GM19023 (cell line): ENCODE results near the gene THRAP3.
"Not testable (repeated sequence)": the region's sequence is repeated elsewhere in the genome, so short reads cannot be mapped to it uniquely, and the experiment has no call there.

Experiments
- ATAC-seq: cut with Tn5 transposase; IDR thresholded peaks from one replicate; pipeline ENCODE4 v1.9.1; 2021; ENCODE audit warnings: mild to moderate bottlenecking, moderate library complexity; ENCODE audit not compliant: unreplicated experiment

Gene THRAP3

DNA sequence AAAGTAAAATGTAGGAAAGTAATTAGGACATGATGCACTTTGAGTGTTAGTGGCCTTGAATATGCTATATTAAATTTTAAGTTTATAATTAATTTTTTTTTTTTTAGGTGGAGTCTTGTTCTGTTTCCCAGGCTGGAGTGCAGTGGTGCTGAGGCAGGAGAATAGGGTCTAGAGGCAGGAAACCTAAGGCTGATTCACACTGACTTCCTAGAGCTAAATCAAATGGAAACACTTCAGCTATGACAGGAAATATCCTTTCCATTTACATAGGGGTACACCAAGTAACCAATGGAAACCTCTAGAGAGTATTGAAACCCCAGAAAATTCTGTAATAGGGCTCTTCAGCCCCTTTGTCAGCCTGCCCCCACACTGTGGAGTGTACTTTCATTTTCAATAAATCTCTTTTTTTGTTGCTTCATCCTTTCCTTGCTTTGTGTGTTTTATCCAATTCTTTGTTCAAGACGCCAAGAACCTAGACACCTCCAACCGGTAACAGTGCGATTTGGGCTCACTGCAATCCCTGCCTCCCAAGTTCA, 17.9 kb upstream of the THRAP3 start:
- ATAC-seq: no peak

DNA sequence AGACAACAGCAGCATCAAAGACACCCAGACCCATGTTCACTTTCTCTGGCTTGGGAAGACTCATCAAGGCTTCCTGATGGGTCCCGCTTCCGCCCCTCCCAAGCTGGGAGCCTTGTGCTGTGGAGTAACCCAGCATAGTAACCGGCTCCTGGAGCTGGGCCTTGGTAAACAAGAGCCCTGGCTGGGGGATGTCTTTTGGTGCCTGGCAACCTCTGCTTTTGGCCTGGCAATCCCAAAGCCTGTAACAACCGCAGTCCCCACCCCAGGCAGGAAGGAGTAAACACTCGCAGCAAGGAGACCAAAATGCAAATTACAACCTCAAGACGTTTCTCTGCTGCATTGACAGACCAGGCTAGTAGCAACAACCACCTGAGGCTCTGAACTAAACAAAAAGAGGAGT, 16.9 kb upstream of the THRAP3 start:
- no peak for ATAC-seq

DNA sequence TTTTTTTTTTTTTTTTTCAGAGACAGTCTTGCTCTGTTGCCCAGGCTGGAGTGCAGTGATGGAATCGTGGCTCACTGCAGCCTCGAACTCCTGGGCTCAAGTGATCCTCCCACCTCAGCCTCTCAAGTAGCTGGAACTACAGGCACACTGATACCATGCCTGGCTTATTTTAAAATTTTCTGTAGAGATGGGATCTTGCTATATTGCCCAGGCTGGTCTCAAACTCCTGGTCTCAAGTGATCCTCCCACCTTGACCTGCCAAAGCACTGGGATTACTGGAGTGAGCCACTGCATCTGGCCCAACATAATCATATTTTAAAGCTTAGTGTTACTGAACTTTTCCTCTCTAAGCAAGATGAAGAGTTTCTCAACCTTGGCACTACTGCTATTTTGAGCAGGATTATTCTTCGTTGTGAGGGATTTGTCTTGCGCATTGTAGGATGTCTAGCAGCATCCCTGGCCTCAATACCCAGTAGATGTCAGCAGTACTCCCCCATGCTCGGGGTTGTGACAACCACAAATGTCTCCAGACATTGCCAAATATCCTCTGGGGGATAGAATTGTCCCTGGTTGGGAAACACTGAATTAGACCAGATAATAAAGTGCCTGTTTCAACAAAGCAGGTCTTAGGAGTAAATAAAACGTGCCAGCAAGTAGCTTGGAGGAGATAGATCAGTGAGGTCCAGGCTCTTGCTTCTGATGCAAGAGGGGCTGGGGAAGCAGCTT, 15.1 kb upstream of the THRAP3 start:
- ATAC-seq: no peak

DNA sequence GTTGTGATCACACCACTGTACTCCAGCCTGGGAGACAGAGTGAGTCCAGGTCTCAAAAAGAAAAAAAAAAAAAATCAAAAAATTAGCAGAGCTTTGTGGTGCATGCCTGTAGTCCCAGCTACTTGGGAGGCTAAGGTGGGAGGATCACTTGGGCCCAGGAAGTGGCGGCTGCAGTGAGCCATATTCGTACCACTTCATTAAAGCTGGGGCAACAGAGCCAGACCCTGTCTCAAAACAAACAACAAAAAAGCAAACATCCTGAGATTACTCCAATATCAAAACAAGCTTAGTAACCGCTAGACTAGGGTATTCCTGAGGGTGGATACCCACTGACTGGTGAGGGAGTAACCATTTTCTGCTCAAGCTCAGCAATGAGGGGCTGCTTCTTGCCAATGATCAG, 12.9 kb upstream of the THRAP3 start:
- no peak for ATAC-seq

DNA sequence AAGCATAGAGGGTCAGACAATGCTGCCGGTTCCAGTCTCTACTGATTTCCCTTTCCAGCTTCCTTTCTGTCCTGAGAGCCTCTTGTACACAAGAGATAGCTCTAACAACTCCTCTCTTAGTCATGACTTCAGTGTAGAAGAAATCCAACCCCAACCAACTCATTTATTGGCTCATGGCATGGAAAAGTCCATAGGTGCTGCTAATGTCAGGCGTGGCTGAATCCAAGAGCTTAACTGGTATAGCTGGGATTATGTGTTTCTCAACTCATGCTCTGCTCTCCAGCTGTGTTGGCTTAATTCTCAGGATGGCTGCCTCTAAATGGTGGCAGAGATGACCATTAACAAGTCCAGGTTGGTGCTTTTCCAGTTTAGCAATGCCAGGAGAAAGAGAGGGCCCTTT, 12.4 kb upstream of the THRAP3 start:
- no peak for ATAC-seq

DNA sequence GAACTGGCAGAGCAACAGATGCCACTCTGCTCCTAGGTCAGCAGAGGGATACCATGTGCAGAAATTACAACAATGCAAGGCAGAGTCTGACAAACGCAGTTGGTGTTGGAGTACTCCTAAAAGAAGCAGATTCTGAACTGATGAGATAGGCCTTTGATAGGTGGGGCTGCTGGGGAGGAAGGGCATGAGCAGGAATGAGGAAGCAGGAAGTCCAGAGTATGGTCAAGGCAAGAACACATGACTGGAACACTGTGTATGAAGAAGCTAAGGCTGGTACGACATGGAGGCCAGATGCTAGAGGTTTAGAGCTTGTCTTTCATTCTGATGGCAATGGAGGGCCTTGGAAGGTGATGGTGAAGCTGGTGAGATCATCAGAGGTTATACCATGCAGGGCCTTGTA, 11.5 kb upstream of the THRAP3 start:
- no peak for ATAC-seq

DNA sequence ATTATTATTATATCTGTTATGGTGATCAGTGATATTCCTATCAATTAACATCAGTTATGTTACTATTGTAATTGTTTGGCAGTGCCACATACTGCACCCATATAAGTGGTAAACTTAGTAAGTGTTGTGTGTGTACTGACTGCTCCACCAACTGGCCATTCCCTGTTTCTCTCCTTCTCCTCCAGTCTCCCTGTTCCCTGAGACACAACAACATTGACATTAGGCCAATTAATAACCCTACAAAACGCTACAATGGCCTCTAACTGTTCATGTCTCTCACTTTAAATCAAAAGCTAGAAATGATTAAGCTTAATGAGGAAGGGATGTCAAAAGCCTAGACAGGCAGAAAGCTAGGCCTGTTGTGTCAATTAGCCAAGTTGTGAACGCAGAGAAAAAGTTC, 6.6 kb upstream of the THRAP3 start:
- no peak for ATAC-seq

DNA sequence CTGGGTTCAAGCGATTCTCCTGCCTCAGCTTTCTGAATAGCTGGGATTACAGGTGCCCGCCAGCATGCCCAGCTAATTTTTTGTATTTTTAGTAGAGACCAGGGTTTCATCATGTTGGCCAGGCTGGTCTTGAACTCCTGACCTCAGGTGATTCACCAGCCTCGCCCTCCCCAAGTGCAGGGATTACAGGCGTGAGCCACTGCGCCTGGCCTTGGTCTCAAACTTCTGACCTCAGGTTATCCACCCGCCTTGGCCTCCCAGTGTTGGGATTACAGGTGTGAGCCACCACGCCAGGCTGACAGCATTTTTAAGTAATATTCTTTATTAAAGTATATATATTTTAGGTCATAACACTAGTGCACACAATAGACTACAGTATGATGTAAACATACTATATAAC, 2.3 kb upstream of the THRAP3 start:
- not testable (repeated sequence) for ATAC-seq

DNA sequence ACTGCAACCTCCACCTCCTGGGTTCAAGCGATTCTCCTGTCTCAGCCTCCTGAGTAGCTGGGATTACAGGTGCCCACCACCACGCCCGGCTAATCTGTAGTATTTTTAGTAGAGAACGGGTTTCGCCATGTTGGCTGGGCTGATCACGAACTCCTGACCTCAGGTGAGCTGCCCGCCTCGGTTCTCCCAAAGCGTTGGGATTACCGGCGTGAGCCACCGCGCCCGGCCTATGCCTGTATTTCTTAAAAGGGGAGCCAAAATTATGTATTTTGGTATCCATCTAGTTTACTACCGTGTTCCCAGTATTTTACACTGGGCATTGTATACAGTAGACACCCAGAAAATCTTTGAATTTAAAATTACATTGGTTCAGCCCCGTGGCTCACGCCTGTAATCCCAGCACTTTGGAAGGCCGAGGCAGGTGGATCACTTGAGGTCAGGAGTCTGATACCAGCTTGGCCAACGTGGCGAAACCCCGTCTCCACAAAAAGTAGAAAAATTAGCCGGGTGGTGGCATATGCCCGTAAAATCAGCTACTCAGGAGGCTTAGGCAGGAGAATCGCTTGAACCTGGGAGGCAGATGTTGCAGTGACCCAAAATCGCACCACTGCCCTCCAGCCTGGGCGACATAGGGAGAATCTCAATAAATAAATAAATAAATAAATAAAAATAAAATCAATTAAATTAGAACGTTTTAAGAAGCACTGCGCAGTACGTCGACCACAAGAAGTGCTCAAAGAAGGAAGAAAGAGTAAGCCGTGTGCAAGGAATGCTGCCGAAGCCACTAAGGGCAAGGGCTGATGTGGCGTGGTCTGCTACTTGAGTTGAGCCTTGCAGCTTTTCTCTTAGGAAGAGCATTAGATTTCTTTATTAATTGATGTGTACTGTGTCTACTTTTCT, 1.5 kb upstream of the THRAP3 start:
- ATAC-seq: no peak

DNA sequence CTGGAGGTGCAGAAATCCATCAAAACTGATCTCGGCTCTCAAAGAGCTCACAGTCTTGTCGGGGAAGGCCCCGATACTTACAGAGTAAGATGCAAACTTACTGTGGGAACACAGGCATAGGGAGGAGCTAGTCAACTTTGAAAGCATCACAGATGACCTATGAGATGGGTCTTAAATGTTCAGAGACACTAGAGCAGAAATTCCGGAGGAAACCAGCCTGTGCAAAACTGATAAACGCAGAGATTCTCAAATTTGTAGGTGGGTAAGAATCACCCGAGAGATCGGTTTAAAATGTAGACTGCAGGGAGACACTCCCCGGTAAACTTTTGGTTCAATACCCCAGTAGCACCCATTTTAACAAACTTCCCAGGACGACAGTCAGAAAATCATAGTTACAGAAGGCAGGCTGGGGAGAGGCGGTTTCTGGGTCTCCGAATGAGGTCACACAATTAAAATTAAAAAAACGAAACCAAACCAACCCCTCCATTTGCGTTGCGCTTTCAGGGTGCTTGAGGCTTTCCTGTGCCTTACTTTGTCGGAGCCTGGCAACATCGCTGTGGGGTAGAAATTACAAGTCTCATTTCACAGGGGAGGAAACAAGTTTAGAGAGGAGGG, 755 bp upstream of the THRAP3 start:
- ATAC-seq: peak; percentile 9

DNA sequence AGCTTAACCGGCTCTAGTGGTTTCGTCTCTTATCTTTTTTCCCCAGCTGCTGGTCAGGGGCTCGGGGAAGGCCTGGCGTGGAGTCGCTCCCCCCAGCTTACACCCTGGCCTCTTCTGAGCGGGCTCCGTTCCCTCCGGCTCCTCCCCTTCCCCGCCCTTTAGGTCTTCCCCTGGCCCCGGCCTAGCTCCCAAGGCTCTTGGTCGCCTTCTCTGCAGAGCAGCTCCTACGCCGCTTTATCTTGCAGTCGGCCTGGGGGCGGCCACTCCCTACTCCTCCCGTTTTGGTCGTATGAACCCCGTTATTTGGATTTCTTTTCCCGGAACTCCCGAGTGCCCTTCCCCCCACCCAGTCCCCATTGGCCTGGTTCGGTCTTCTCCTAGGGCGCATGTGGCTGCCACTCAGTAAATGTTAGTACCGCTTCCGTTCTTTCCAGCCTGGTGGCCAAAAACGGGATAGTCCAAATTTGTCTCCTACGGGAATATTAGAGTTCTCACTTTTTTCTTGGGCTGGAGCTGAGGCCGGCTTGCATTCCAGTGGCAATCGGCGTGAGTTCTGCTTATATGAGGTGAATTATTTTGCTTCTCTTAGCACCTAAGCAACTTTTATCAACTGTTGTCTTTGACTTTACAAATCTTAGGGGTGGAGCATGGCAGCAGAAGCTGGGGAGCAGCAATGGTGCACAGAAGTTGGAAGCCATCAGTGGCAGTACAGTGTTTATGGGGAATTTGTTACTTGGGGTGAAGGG, 467 bp downstream of the THRAP3 start:
- peak; percentile 57 for ATAC-seq

DNA sequence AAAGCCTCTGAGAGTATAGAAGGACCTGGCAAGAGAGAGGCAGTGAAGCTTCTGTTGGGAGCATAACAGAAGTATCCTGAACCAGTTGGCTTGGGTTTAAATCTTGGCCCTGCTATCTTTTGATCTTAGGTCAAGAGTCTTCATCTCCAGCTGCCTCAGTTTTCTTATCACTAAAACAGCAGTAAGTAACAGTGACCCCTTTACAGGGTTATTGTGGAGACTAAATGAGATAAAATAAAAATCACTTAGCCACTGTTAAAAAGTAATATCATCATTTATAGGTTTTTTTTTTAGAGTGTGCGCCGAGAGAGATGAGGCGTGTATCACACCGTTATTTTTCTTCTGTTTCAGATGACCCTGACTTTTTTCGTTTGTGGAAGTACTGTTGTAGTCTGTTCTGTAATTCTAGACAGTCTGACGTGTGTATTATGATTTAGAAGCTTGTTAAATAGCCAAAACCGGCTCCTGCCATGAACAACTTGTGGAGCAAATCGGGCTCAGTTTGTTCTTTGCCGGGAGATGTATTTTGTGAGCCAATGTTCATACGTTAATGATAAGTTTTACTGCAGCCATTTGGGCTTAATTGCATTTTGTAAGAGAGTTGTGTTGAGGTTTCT, 1.1 kb downstream of the THRAP3 start:
- no peak for ATAC-seq

DNA sequence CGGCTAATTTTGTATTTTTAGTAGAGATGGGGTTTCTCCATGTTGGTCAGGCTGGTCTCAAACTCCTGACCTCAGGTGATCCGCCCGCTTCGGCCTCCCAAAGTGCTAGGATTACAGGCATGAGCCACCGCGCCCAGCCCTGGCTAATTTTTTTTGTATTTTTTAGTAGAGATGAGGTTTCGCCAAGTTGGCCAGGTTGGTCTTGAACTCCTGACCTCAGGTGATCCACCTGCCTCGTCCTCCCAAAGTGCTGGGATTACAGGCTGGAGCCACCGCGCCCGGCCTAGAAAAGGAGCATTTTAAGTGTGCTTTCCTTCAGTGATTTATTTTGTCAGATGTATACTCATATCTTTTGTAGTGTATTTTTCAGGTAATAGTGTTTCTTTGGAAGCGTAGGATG, 6.0 kb downstream of the THRAP3 start:
- not testable (repeated sequence) for ATAC-seq

DNA sequence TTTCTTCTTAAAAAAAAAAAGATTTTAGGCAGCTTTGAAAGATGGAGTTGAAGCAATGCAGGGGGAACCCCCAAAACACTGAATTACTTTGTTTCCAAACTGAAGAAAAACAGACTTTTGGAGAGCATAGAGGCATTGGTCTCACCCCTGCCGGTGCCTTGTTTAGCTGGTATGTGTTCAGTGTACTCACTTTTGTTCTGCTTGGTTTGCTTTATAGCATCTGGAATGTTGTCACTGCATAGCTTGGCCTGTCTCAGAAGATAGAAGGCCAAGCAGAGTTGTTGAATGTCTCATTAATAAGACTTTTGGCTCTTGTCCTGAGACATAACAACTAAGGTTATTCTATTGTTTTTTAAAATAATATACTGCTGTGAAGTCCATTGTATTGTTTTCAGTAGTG, 6.9 kb downstream of the THRAP3 start:
- no peak for ATAC-seq

DNA sequence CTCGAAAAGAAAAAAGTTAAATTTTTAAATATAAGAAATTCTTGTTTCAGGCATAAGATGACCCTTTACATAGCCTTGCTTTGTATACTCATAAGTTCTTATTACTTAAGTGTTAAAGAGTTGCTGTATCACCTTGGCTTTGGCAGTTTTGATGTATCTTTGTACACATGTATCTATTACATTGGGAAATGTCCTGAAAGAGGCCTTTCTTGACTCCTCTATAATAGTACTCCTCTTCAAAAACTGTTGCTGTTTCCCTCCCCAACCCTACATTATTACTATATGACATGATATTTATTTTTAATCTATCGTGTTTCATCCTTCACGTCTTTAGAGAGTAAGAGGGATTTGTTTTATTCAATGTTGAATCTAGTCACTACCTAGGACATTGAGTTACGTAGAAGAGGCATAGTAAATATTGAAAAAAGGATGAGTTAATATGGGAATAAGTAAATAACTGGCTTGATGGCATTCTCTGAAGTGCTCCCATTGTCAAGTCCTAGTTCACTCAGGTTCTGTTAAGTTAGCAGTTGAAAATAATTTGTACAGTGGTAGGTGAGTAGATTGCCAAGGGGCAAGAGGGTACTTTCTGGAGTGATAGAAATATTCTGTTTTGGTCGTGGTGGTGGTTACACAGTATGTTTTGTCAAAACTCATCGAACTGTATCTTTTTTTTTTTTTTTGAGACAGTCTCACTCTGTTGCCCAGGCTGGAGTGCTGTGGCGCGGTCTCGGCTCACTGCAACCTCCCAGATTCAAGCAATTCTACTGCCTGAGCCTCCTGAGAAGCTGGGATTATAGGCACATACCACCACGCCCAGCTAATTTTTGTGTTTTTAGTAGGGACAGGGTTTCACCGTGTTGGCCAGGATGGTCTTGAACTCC, 8.2 kb downstream of the THRAP3 start:
- no peak for ATAC-seq

DNA sequence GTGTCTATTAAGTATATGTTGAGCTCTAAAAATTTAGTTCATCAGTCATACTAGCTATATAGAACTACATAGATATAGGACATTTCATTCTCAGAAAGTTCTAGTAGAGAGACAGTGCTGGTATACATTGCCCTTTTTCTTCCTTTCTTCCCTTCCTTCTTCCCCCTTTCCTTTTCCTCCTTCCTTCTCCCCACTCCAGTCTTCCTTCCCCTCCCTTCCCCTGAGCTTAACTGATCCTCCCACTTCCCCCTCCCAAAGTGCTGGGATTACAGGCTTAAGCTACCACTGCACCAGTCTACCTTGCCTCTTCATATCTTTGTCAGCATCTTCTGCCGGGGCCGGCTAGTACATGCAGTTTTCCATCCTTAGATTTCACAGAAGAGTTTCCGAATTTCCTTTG, 12.1 kb downstream of the THRAP3 start:
- ATAC-seq: no peak

DNA sequence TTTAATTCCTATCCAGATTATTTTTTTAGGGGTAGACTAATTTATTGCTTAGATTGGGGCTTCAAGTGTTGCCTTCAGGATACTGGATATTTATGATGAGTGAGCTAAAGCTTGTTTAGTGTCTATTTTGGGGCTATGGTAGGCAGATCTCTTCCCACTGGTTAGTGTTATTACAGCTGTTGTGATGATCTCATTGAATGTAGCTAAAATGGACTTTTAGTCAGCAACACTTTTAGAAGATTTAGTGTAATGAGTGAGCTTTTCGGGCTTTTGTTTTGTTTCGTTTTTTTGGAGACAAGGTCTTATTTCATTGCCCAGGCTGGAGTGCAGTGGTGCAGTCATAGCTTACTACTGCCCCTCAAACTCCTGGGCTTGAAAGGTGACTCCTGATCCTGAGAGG, 14.2 kb downstream of the THRAP3 start:
- ATAC-seq: no peak

DNA sequence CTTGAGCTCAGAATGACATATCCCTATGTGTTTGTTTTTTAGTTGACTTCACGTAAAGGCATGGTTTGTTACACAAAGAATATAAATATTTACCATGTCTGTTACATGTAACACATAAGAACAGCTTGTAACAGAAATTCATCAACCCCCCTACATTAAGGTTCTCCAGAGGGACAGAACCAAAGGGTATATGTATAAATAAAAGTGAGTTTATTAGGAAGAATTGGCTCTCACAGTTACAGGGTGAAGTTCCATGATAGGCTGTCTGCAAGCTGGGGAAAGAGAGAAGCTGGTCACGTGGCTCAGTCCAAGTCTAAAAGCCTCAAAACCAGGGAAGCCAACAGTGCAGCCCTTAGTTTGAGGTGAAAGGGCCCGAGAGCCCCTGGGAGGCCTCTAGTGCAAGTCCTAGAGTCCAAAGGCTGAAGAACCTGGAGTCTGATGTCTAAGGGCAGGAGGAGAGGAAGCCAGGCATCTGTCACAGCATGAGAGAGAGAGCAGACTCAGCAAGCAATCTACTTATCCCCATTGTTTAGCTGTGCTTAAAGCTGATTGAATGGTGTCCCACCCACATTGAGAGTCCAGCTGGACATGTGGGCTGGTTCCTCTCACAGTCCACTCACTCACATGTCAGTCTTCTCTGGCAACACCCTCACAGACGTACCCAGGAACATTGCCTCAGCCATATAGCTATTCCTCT, 15.8 kb downstream of the THRAP3 start:
- ATAC-seq: no peak

DNA sequence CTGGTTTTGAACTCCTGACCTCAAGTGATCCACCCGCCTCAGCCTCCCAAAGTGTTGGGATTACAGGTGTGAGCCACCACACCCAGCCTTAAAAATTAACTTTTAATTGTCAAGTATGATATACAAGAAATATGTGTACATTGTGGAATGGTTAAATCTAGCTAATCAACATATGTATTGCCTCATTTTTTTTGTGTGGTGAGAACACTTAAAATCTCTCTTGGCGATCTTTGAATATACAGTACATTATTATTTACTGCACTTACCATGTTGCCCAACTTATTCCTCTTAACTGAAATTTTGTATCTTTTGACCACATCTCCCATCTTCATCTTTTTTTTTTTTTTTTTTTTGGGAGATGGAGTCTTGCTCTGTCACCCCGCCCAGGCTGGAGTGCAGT, 23.3 kb downstream of the THRAP3 start:
- no peak for ATAC-seq
